ENCODE results near the gene RDM1.

GRCh38 chr17:35870906-35871819, 59.4 kb downstream of the RDM1 start:
- TF ChIP-seq REST (IDR thresholded peaks at IDR 0.05; ENCODE audit: low read depth): no peak
- no peak for TF ChIP-seq EGR1 (IDR thresholded peaks at IDR 0.05)
- TF ChIP-seq RAD21 (IDR thresholded peaks at IDR 0.05; ENCODE audit: low read depth): no peak
- no peak for TF ChIP-seq TAF1 (IDR thresholded peaks at IDR 0.05; ENCODE audit: low read depth)
- no peak for TF ChIP-seq MAX (IDR thresholded peaks at IDR 0.05)
- TF ChIP-seq EP300 (IDR thresholded peaks at IDR 0.05; ENCODE audit: borderline replicate concordance): no peak
- no peak for TF ChIP-seq CEBPB (IDR thresholded peaks at IDR 0.05)
- TF ChIP-seq NFIC (IDR thresholded peaks at IDR 0.05): no peak
- TF ChIP-seq TCF12 (IDR thresholded peaks at IDR 0.05; ENCODE audit: low read depth): no peak
- no peak for TF ChIP-seq CREB1 (IDR thresholded peaks at IDR 0.05; ENCODE audit: low read depth)
- no peak for TF ChIP-seq ZBTB7A (IDR thresholded peaks at IDR 0.05; ENCODE audit: low read depth)
- no peak for TF ChIP-seq TEAD4 (IDR thresholded peaks at IDR 0.05)
- TF ChIP-seq FOXM1 (IDR thresholded peaks at IDR 0.05; ENCODE audit: borderline replicate concordance, low read depth): no peak
- TF ChIP-seq YY1 (IDR thresholded peaks at IDR 0.05; ENCODE audit: low read depth): no peak

Data from Ishikawa (cell line).